K562 treated with DMSO at 1 percent for 24 hours (cell line): ENCODE measurements around the gene HOPX. TPM values are rescaled to one million over a fixed set of nuclear protein-coding genes. Genes with fewer than 3 reads are reported as not detected.

Source experiments
- total RNA-seq: library from RNA; unstranded; fragments of 300-600 nt; gene quantifications from 2 replicates; pipeline ENCODE4 v1.2.3, GENCODE V29; 2022; ENCODE audit warnings: low read depth; ENCODE audit not compliant: insufficient read depth

Gene HOPX, protein sequence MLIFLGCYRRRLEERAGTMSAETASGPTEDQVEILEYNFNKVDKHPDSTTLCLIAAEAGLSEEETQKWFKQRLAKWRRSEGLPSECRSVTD
- not detected in 2 replicates for total RNA-seq

DNA sequence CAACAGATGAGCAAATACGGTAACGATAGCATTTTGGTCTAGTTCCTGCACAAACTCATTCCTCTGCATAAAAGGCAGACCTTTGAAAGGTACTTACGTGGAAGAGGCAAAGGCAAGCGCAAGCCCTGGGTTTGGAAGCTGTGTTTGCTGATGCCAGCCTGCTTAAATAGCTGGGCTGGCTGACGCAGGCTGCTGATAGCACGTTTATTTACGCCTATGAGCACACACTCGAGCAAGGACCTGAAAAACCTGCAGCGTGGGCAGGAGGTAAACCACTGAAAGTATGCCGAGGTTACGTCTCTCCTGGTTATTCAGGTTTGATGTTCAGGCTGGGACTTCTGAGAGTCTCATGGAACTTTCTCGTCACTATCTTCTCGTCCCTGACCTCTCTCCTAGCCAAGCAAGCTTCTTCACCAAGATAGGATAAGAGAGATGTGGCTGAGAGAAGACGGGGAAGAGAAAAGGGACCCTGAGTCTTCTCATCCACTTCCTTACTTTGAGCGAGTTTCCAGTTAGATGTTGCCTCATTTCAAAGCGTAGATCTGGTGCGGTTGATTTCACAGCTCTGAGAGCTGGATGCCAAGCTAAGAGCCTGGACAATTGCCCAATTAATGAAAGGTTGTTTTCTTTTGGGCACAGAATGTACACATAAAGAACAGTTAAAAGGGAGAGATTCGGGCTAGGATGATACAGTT is at the start of gene HOPX:
TSS of gene HOPX (minus strand) at position 139 of the 695 bp plus-strand sequence. CDS start 23,480 bp downstream, outside the sequence.

Other genes starting within 250 kb of the HOPX start
- gene PPAT, start 245.7 kb downstream of the HOPX start, total RNA-seq, result 10.6 and 14.6 TPM in 2 replicates
- 55.4 and 60.9 TPM in 2 replicates for gene PAICS, start 245.0 kb downstream of the HOPX start, total RNA-seq
- gene SRP72, start 213.7 kb downstream of the HOPX start, total RNA-seq, result 62.9 and 70.2 TPM in 2 replicates
- not detected in 2 replicates for gene ARL9, start 175.5 kb downstream of the HOPX start, total RNA-seq
- gene SPINK2, start 140.4 kb upstream of the HOPX start, total RNA-seq, result not detected in 2 replicates
- 5.9 and 8.8 TPM in 2 replicates for gene REST, start 226.6 kb upstream of the HOPX start, total RNA-seq